Measurements from ENCODE around the gene ORMDL2. TPM values are rescaled to one million over a fixed set of nuclear protein-coding genes. Genes with fewer than 3 reads are reported as not detected.

Gene ORMDL2
- total RNA-seq, 1 donor from 2014 or later, result 40.5 TPM

GRCh38 chr12:55816881-55817344, 928 bp upstream of the ORMDL2 start:
- Mint-ChIP-seq H3K36me3 (ENCODE audit: insufficient read depth) (peaks cover 13% of the 10 kb centered on the region), H3K4me3 (ENCODE audit: low read depth) (no peak overlapping the region), H3K27ac (no peak overlapping the region), H3K4me1 (ENCODE audit: low read depth) (peaks cover 21% of the 10 kb centered on the region), H3K9me3 (ENCODE audit: low read depth) (no peaks in the 10 kb centered on the region), H3K27me3 (no peaks in the 10 kb centered on the region)
- TF ChIP-seq CTCF (IDR thresholded peaks at IDR 0.05; ENCODE audit: unreplicated experiment), result no peak
- DNase-seq (ENCODE audit: low spot score, unreplicated experiment), result no peak

GRCh38 chr12:55818140-55818728, 393 bp downstream of the ORMDL2 start:
- Mint-ChIP-seq H3K4me3 (ENCODE audit: low read depth) (no peak overlapping the region), H3K27me3 (no peaks in the 10 kb centered on the region), H3K9me3 (ENCODE audit: low read depth) (no peaks in the 10 kb centered on the region), H3K4me1 (ENCODE audit: low read depth) (peaks cover 20% of the 10 kb centered on the region), H3K36me3 (ENCODE audit: insufficient read depth) (peaks cover 17% of the 10 kb centered on the region), H3K27ac (no peak overlapping the region)
- TF ChIP-seq CTCF (IDR thresholded peaks at IDR 0.05; ENCODE audit: unreplicated experiment), result no peak
- no peak for DNase-seq (ENCODE audit: low spot score, unreplicated experiment)

GRCh38 chr12:55818886-55819285, 1.0 kb downstream of the ORMDL2 start:
- Mint-ChIP-seq H3K27ac (no peak overlapping the region), H3K4me3 (ENCODE audit: low read depth) (no peak overlapping the region), H3K36me3 (ENCODE audit: insufficient read depth) (peaks cover 16% of the 10 kb centered on the region), H3K4me1 (ENCODE audit: low read depth) (peaks cover 26% of the 10 kb centered on the region), H3K9me3 (ENCODE audit: low read depth) (no peaks in the 10 kb centered on the region), H3K27me3 (no peaks in the 10 kb centered on the region)
- DNase-seq (ENCODE audit: low spot score, unreplicated experiment), result no peak
- TF ChIP-seq CTCF (IDR thresholded peaks at IDR 0.05; ENCODE audit: unreplicated experiment), result no peak

GRCh38 chr12:55820679-55821078, 2.8 kb downstream of the ORMDL2 start:
- Mint-ChIP-seq H3K27ac (no peak overlapping the region), H3K4me3 (ENCODE audit: low read depth) (no peak overlapping the region), H3K27me3 (no peaks in the 10 kb centered on the region), H3K36me3 (ENCODE audit: insufficient read depth) (peaks cover 12% of the 10 kb centered on the region), H3K4me1 (ENCODE audit: low read depth) (peaks cover 32% of the 10 kb centered on the region), H3K9me3 (ENCODE audit: low read depth) (no peaks in the 10 kb centered on the region)
- TF ChIP-seq CTCF (IDR thresholded peaks at IDR 0.05; ENCODE audit: unreplicated experiment), result peak; percentile 12
- DNase-seq (ENCODE audit: low spot score, unreplicated experiment), result no peak

- Mint-ChIP-seq H3K27me3 (no peaks in the 10 kb centered on the region), H3K27ac (peak overlapping the region; percentile 18), H3K9me3 (ENCODE audit: low read depth) (no peaks in the 10 kb centered on the region), H3K4me1 (ENCODE audit: low read depth) (peaks cover 36% of the 10 kb centered on the region), H3K36me3 (ENCODE audit: insufficient read depth) (peaks cover 12% of the 10 kb centered on the region), H3K4me3 (ENCODE audit: low read depth) (no peak overlapping the region)
- no peak for DNase-seq (ENCODE audit: low spot score, unreplicated experiment)
- TF ChIP-seq CTCF (IDR thresholded peaks at IDR 0.05; ENCODE audit: unreplicated experiment), result peak; percentile 51
These were observed 4.4 kb downstream of the ORMDL2 start for GRCh38 chr12:55822228-55822627.

Measured in progenitor cell of endocrine pancreas (in vitro differentiated cells).